ENCODE measurements around the gene PARD6A. TPM values are rescaled to one million over a fixed set of nuclear protein-coding genes. Genes with fewer than 3 reads are reported as not detected.
A peak's percentile ranks its signal among the peaks of the same experiment; 100 is the strongest.

The PARD6A gene
- total and polyA plus RNA-seq, 5 donors from 2014 or later = 6.2 to 19.9 (median 17.9) TPM

GRCh38 chr16:67650023-67650422 lies 10.7 kb upstream of the PARD6A start:
- H3K36me3 Mint-ChIP-seq = peaks cover 23% of the 10 kb centered on the region
- peaks cover 56% of the 10 kb centered on the region for H3K36me3 ChIP-seq (ENCODE audit: control insufficient read depth, insufficient read depth, low read length)
- H3K9me3 ChIP-seq (ENCODE audit: control insufficient read depth in 2 of 2, low read length in 2 of 2) = no peaks in the 10 kb centered on the region
- peaks cover 0 to 33% (median 9%) of the 10 kb centered on the region in 4 donors for H3K4me1 Mint-ChIP-seq
- peaks cover 22% of the 10 kb centered on the region for H3K4me1 ChIP-seq (ENCODE audit: control insufficient read depth, insufficient read depth, low read length, poor library complexity, severe bottlenecking)
- H3K27me3 ChIP-seq (ENCODE audit: control insufficient read depth, insufficient read depth, low read length) = no peaks in the 10 kb centered on the region
- ATAC-seq (ENCODE audit: low read depth in 2 of 2) (no peak), DNase-seq (no peak)
- H3K4me3 ChIP-seq (ENCODE audit: low read depth, low read length) = no peak overlapping the region
- H3K27me3 Mint-ChIP-seq = no peaks in the 10 kb centered on the region
- peak overlapping the region in 2 of 3 donors; percentile 9 to 92 for H3K27ac Mint-ChIP-seq
- no peak overlapping the region for H3K27ac ChIP-seq (ENCODE audit: insufficient read depth, low read length, poor library complexity, severe bottlenecking)
- H3K4me3 Mint-ChIP-seq = peak overlapping the region in 1 of 4 donors; percentile 70
- no peaks in the 10 kb centered on the region for H3K9me3 Mint-ChIP-seq

- Histone ChIP-seq H3K9me3 (ENCODE audit: control insufficient read depth in 2 of 2, low read length in 2 of 2) (no peaks in the 10 kb centered on the region), H3K27ac (ENCODE audit: insufficient read depth, low read length, poor library complexity, severe bottlenecking) (no peak overlapping the region), H3K36me3 (ENCODE audit: control insufficient read depth, insufficient read depth, low read length) (peaks cover 66% of the 10 kb centered on the region), H3K4me3 (ENCODE audit: low read depth, low read length) (no peak overlapping the region), H3K4me1 (ENCODE audit: control insufficient read depth, insufficient read depth, low read length, poor library complexity, severe bottlenecking) (peaks cover 12% of the 10 kb centered on the region), H3K27me3 (ENCODE audit: control insufficient read depth, insufficient read depth, low read length) (no peaks in the 10 kb centered on the region)
- Mint-ChIP-seq H3K4me3 (peak overlapping the region in 1 of 4 donors; percentile 4), H3K27me3 (no peaks in the 10 kb centered on the region), H3K36me3 (peaks cover 30% of the 10 kb centered on the region), H3K9me3 (no peaks in the 10 kb centered on the region), H3K27ac (peak overlapping the region in 1 of 3 donors; percentile 92), H3K4me1 (peaks cover 0 to 31% (median 12%) of the 10 kb centered on the region in 4 donors)
- DNase-seq (no peak), ATAC-seq (ENCODE audit: low read depth in 2 of 2) (no peak)
Observed at GRCh38 chr16:67651039-67651438, 9.7 kb upstream of the PARD6A start.

GRCh38 chr16:67651847-67652246 lies 8.9 kb upstream of the PARD6A start:
- DNase-seq (no peak), ATAC-seq (ENCODE audit: low read depth in 2 of 2) (no peak)
- H3K36me3 ChIP-seq (ENCODE audit: control insufficient read depth, insufficient read depth, low read length) = peaks cover 70% of the 10 kb centered on the region
- Mint-ChIP-seq H3K9me3 (no peaks in the 10 kb centered on the region), H3K27me3 (no peaks in the 10 kb centered on the region), H3K36me3 (peaks cover 30% of the 10 kb centered on the region), H3K27ac (no peak overlapping the region), H3K4me1 (peaks cover 0 to 26% (median 11%) of the 10 kb centered on the region in 4 donors), H3K4me3 (peak overlapping the region in 1 of 4 donors; percentile 38)
- no peaks in the 10 kb centered on the region for H3K27me3 ChIP-seq (ENCODE audit: control insufficient read depth, insufficient read depth, low read length)
- H3K9me3 ChIP-seq (ENCODE audit: control insufficient read depth in 2 of 2, low read length in 2 of 2) = no peaks in the 10 kb centered on the region
- no peak overlapping the region for H3K27ac ChIP-seq (ENCODE audit: insufficient read depth, low read length, poor library complexity, severe bottlenecking)
- H3K4me3 ChIP-seq (ENCODE audit: low read depth, low read length) = no peak overlapping the region
- peaks cover 4% of the 10 kb centered on the region for H3K4me1 ChIP-seq (ENCODE audit: control insufficient read depth, insufficient read depth, low read length, poor library complexity, severe bottlenecking)

- ATAC-seq (ENCODE audit: low read depth in 2 of 2) = no peak
- no peaks in the 10 kb centered on the region for H3K27me3 Mint-ChIP-seq
Observed at GRCh38 chr16:67652578-67653127, 8.1 kb upstream of the PARD6A start.

GRCh38 chr16:67653128-67653788 lies 7.5 kb upstream of the PARD6A start:
- H3K36me3 ChIP-seq (ENCODE audit: control insufficient read depth, insufficient read depth, low read length) = peaks cover 66% of the 10 kb centered on the region
- no peaks in the 10 kb centered on the region for H3K27me3 ChIP-seq (ENCODE audit: control insufficient read depth, insufficient read depth, low read length)
- H3K4me3 ChIP-seq (ENCODE audit: low read depth, low read length) = no peak overlapping the region
- no peak overlapping the region for H3K27ac ChIP-seq (ENCODE audit: insufficient read depth, low read length, poor library complexity, severe bottlenecking)
- peaks cover 0 to 31% (median 11%) of the 10 kb centered on the region in 4 donors for H3K4me1 Mint-ChIP-seq
- H3K4me3 Mint-ChIP-seq = no peak overlapping the region
- no peaks in the 10 kb centered on the region for H3K9me3 Mint-ChIP-seq
- no peak overlapping the region for H3K27ac Mint-ChIP-seq
- ATAC-seq (ENCODE audit: low read depth in 2 of 2) (no peak), DNase-seq (no peak)
- no peaks in the 10 kb centered on the region for H3K9me3 ChIP-seq (ENCODE audit: control insufficient read depth in 2 of 2, low read length in 2 of 2)
- no peaks in the 10 kb centered on the region for H3K27me3 Mint-ChIP-seq
- peaks cover 30% of the 10 kb centered on the region for H3K36me3 Mint-ChIP-seq
- peaks cover 4% of the 10 kb centered on the region for H3K4me1 ChIP-seq (ENCODE audit: control insufficient read depth, insufficient read depth, low read length, poor library complexity, severe bottlenecking)

More at GRCh38 chr16:67652578-67653127, 8.1 kb upstream of the PARD6A start:
- no peak for DNase-seq
- Histone ChIP-seq H3K4me1 (ENCODE audit: control insufficient read depth, insufficient read depth, low read length, poor library complexity, severe bottlenecking) (no peaks in the 10 kb centered on the region), H3K9me3 (ENCODE audit: control insufficient read depth in 2 of 2, low read length in 2 of 2) (no peaks in the 10 kb centered on the region), H3K36me3 (ENCODE audit: control insufficient read depth, insufficient read depth, low read length) (peaks cover 66% of the 10 kb centered on the region), H3K27ac (ENCODE audit: insufficient read depth, low read length, poor library complexity, severe bottlenecking) (no peak overlapping the region), H3K27me3 (ENCODE audit: control insufficient read depth, insufficient read depth, low read length) (no peaks in the 10 kb centered on the region), H3K4me3 (ENCODE audit: low read depth, low read length) (no peak overlapping the region)
- no peak overlapping the region for H3K27ac Mint-ChIP-seq
- H3K4me3 Mint-ChIP-seq = no peak overlapping the region
- H3K9me3 Mint-ChIP-seq = no peaks in the 10 kb centered on the region
- H3K36me3 Mint-ChIP-seq = peaks cover 30% of the 10 kb centered on the region
- H3K4me1 Mint-ChIP-seq = peaks cover 0 to 26% (median 11%) of the 10 kb centered on the region in 4 donors

GRCh38 chr16:67653789-67654402 lies 6.9 kb upstream of the PARD6A start:
- DNase-seq (no peak), ATAC-seq (ENCODE audit: low read depth in 2 of 2) (no peak)
- H3K27ac ChIP-seq (ENCODE audit: insufficient read depth, low read length, poor library complexity, severe bottlenecking) = no peak overlapping the region
- peaks cover 0 to 37% (median 13%) of the 10 kb centered on the region in 4 donors for H3K4me1 Mint-ChIP-seq
- no peaks in the 10 kb centered on the region for H3K9me3 ChIP-seq (ENCODE audit: control insufficient read depth in 2 of 2, low read length in 2 of 2)
- H3K9me3 Mint-ChIP-seq = no peaks in the 10 kb centered on the region
- H3K27me3 ChIP-seq (ENCODE audit: control insufficient read depth, insufficient read depth, low read length) = no peaks in the 10 kb centered on the region
- no peak overlapping the region for H3K4me3 ChIP-seq (ENCODE audit: low read depth, low read length)
- H3K4me3 Mint-ChIP-seq = no peak overlapping the region
- H3K36me3 ChIP-seq (ENCODE audit: control insufficient read depth, insufficient read depth, low read length) = peaks cover 60% of the 10 kb centered on the region
- peaks cover 10% of the 10 kb centered on the region for H3K4me1 ChIP-seq (ENCODE audit: control insufficient read depth, insufficient read depth, low read length, poor library complexity, severe bottlenecking)
- H3K27ac Mint-ChIP-seq = no peak overlapping the region
- H3K27me3 Mint-ChIP-seq = no peaks in the 10 kb centered on the region
- peaks cover 30% of the 10 kb centered on the region for H3K36me3 Mint-ChIP-seq

- H3K27me3 ChIP-seq (ENCODE audit: control insufficient read depth, insufficient read depth, low read length) = no peaks in the 10 kb centered on the region
- H3K4me3 Mint-ChIP-seq = peak overlapping the region in 1 of 4 donors; percentile 58
- H3K9me3 Mint-ChIP-seq = no peaks in the 10 kb centered on the region
- no peak overlapping the region for H3K27ac ChIP-seq (ENCODE audit: insufficient read depth, low read length, poor library complexity, severe bottlenecking)
- peak overlapping the region in 1 of 3 donors; percentile 79 for H3K27ac Mint-ChIP-seq
- H3K4me1 Mint-ChIP-seq = peaks cover 0 to 41% (median 15%) of the 10 kb centered on the region in 4 donors
- H3K4me3 ChIP-seq (ENCODE audit: low read depth, low read length) = no peak overlapping the region
- ATAC-seq (ENCODE audit: low read depth in 2 of 2) (no peak), DNase-seq (no peak)
- peaks cover 16% of the 10 kb centered on the region for H3K4me1 ChIP-seq (ENCODE audit: control insufficient read depth, insufficient read depth, low read length, poor library complexity, severe bottlenecking)
- H3K36me3 ChIP-seq (ENCODE audit: control insufficient read depth, insufficient read depth, low read length) = peaks cover 55% of the 10 kb centered on the region
- no peaks in the 10 kb centered on the region for H3K9me3 ChIP-seq (ENCODE audit: control insufficient read depth in 2 of 2, low read length in 2 of 2)
- H3K36me3 Mint-ChIP-seq = peaks cover 30% of the 10 kb centered on the region
- no peaks in the 10 kb centered on the region for H3K27me3 Mint-ChIP-seq
Observed at GRCh38 chr16:67654403-67654911, 6.3 kb upstream of the PARD6A start.
